ENCODE data around the gene CSNK2A3. TPM values are rescaled to one million over a fixed set of nuclear protein-coding genes. Genes with fewer than 3 reads are reported as not detected.

CSNK2A3 gene
- total RNA-seq, 1 experiment from 2014 or later, result 1.7 TPM

DNA sequence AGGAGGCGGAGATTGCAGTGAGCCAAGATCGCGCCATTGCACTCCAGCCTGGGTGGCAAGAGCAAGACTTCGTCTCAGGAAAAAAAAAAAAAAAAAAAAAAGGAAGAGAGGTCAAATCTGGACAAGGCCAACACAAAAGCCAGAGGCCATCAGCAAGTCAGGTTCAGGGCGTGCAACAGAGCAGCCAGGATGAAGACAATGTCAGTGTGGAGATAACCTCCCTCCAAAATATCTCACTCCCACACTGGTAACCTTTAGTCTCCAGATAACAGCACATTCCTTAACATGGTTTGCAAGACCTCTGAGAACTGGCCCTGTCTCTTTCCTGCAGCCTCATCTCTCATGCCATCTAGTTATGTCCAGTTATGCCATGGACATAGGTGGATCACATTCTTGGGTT is 4.7 kb downstream of the CSNK2A3 start:
- no peak overlapping the region; a peak in 1 of 7 replicates for H3K27ac Mint-ChIP-seq
- whole genome bisulfite sequencing (ENCODE audit: extremely low coverage, insufficient read length, low lambda C conversion rate), result no CpG with 5 or more reads among the region's 5 CpGs
- no peak overlapping the region for H4K5ac ChIP-seq (ENCODE audit: insufficient read length, low read depth, low read length)
- no peaks in the 10 kb centered on the region for H3K79me2 ChIP-seq (ENCODE audit: insufficient read depth, low read length)
- H3K4ac ChIP-seq (ENCODE audit: low read depth, low read length), result no peak overlapping the region
- H3K14ac ChIP-seq (ENCODE audit: insufficient read depth, low read length), result no peak overlapping the region
- no peak overlapping the region for H2BK20ac ChIP-seq (ENCODE audit: low read depth, low read length, poor library complexity, severe bottlenecking)
- no peak overlapping the region for H4K8ac ChIP-seq (replicated peaks; ENCODE audit: insufficient read length, low read depth, low read length)
- H3K23me2 ChIP-seq (ENCODE audit: insufficient read length, low read depth, low read length, poor library complexity, severe bottlenecking), result no peaks in the 10 kb centered on the region
- DNase-seq, result no peak
- H2BK5ac ChIP-seq (ENCODE audit: insufficient read length, low read length), result no peak overlapping the region
- no peak overlapping the region for H3K23ac ChIP-seq (ENCODE audit: insufficient read length, low read depth, low read length)
- no peaks in the 10 kb centered on the region for H3K79me1 ChIP-seq (ENCODE audit: insufficient read depth, low read depth, low read length, poor library complexity, severe bottlenecking)
- no peak overlapping the region for H2AK5ac ChIP-seq (ENCODE audit: insufficient read length, low read length)
- H2AFZ ChIP-seq (ENCODE audit: low read length), result no peak overlapping the region
- H3K9ac ChIP-seq (ENCODE audit: extremely low read depth, insufficient read length, low read length), result no peak overlapping the region
- H3K27ac ChIP-seq (ENCODE audit: insufficient read length, low read depth, low read length), result no peak overlapping the region
- H3T11ph ChIP-seq (ENCODE audit: low read length), result no peak overlapping the region
- no peaks in the 10 kb centered on the region for H3K4me1 ChIP-seq (ENCODE audit: insufficient read depth, low read length)
- H3K4me1 Mint-ChIP-seq, result peaks cover 2 to 5% of the 10 kb centered on the region in 2 experiments
- H2BK120ac ChIP-seq (ENCODE audit: low read depth, low read length, poor library complexity, severe bottlenecking), result no peak overlapping the region
- no peaks in the 10 kb centered on the region for H3K36me3 Mint-ChIP-seq (ENCODE audit: insufficient read depth in 1 of 3, low read depth in 3 of 3)
- H3K18ac ChIP-seq (ENCODE audit: insufficient read length, low read depth, low read length), result no peak overlapping the region
- TF ChIP-seq, protein P1, sequence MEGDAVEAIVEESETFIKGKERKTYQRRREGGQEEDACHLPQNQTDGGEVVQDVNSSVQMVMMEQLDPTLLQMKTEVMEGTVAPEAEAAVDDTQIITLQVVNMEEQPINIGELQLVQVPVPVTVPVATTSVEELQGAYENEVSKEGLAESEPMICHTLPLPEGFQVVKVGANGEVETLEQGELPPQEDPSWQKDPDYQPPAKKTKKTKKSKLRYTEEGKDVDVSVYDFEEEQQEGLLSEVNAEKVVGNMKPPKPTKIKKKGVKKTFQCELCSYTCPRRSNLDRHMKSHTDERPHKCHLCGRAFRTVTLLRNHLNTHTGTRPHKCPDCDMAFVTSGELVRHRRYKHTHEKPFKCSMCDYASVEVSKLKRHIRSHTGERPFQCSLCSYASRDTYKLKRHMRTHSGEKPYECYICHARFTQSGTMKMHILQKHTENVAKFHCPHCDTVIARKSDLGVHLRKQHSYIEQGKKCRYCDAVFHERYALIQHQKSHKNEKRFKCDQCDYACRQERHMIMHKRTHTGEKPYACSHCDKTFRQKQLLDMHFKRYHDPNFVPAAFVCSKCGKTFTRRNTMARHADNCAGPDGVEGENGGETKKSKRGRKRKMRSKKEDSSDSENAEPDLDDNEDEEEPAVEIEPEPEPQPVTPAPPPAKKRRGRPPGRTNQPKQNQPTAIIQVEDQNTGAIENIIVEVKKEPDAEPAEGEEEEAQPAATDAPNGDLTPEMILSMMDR (conservative IDR thresholded peaks at IDR 0.05), result no peak
- H4K20me1 ChIP-seq (ENCODE audit: control insufficient read depth, insufficient read depth, insufficient read length), result no peaks in the 10 kb centered on the region
- no peak overlapping the region for H4K91ac ChIP-seq (ENCODE audit: insufficient read length, low read depth, low read length)
- H3K9me3 ChIP-seq (ENCODE audit: control insufficient read depth, low read depth, low read length), result no peaks in the 10 kb centered on the region
- H3K27me3 Mint-ChIP-seq (ENCODE audit: low read depth), result peaks cover 5% of the 10 kb centered on the region; the same call in 1 of the 2 replicates
- no peak overlapping the region for H3K4me2 ChIP-seq (ENCODE audit: insufficient read depth, insufficient read length, low read length)
- H2BK12ac ChIP-seq (ENCODE audit: insufficient read length, low read depth, low read length), result no peak overlapping the region
- H3K9me3 Mint-ChIP-seq, result no peaks in the 10 kb centered on the region
- H2BK15ac ChIP-seq (ENCODE audit: low read depth, low read length), result no peak overlapping the region; the same call in 1 of the 2 replicates
- no peak overlapping the region for H3K4me3 Mint-ChIP-seq
- H3K27me3 ChIP-seq (ENCODE audit: insufficient read depth, low read length), result no peaks in the 10 kb centered on the region; the same call in 1 of the 2 replicates
- H3K56ac ChIP-seq (ENCODE audit: insufficient read length, low read depth, low read length), result no peak overlapping the region

Data from H9 (cell line).